GM18907 (cell line): ENCODE measurements around the gene TMEM236.

Experiments used
- ATAC-seq: cut with Tn5 transposase; IDR thresholded peaks from one replicate; pipeline ENCODE4 v1.9.1; 2021; ENCODE audit warnings: mild to moderate bottlenecking, moderate library complexity; ENCODE audit not compliant: unreplicated experiment

TMEM236 gene

DNA sequence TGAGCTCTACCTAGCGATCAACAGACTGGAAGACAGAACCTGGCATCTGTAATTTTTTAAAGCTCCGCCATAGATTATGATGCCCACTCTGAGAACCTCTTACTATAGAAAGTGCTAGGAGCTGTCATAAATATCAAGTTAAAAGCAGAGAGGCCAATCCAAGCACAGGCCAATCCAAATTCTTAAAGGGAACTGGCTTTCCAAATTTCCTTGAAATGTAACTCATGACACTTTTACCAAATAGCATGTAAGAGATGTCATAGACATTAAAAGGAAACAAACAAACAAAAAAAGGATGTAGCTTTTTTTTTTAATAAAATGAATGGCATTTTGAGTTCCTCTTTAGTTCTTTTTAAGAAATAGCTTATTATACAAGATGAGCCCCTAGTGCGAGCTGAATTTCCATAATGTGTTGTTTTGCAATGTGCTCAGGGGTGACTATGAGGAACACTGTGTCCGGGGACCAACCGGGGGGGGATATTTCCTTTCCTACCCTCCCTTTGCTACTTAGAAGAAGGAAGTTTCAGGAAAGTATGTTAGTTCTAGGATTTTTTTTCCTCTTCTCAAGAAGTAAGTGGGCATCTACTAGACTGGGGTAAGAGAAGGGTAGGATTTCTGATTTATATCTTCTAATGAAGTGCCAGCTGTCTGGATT, 33.4 kb downstream of the TMEM236 start:
- no peak for ATAC-seq

DNA sequence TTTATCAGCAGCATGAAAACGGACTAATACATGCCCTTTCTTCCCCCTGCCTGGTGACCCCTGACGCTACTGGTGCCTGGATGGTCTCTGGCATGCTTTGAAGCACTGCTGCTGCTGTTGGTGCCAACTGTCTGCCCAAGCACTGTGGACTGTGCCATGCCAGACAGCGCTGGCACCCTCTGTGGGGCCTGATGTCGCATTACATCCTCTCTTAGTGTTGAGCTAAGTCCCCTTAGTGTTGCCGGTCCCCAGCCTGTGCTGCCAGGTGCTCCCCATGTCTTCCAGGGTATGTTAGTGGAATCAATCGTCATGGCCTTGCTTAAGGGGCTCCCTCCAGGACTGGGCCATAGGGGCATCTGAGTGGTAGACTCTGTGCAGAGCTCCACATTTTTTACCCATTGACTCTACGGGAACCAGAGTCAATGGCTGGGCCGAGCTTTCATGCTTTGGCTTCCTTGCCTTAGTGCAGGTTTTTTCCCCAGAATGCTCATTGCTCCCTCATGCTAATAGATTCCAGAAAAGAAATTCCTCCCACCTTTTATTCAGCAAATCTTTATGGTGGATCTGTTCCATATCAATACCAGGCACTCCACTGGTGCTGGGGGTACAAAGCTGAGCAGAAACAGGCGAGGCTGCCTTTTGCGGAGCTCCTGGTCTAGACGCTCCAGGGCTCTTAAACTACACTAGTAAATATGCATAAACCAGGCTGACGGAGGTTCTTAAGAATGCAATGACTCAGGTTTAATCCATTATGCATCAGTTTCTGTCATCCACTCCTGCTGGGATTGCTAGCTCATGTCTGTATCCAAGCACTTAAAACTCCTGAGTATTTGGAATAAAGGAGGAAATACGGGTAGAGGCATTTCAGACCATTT, 35.3 kb downstream of the TMEM236 start:
- no peak for ATAC-seq

DNA sequence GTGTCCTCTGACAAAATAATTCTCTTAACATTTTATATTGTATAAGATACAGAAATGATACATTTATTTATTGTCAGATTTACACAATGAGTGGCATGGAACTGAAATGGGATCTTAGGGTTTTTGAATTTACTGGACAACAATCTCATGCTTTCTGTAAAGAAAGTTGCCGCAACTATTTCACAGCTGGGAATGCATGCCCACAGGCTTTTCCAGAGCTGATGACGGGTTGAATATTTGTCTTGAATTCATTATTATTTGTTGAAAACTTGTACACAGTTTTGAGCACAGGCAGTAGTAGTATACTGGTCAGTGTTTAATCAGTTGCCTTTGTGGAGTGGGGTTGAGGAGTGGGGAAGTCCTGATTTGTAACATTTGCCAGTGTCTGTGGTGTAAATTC, 36.6 kb downstream of the TMEM236 start:
- peak; percentile 43 for ATAC-seq

DNA sequence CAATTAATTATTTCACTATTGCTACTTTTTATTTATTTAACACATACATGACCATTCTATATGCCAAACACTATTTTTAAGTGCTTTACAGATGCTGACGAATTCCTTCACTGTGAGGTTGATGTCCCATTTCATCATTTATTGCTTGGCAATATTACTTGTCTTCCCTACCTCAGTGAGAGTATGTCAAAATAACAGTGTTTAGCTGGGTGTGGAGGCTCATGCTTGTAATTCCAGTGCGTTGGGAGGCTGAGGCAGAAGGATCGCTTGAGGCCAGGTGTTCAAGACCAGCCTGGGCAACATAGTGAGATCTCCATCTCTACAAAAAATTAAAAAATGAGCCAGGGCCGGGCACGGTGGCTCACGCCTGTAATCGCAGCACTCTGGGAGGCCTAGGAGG, 37.4 kb downstream of the TMEM236 start:
- ATAC-seq: no peak

DNA sequence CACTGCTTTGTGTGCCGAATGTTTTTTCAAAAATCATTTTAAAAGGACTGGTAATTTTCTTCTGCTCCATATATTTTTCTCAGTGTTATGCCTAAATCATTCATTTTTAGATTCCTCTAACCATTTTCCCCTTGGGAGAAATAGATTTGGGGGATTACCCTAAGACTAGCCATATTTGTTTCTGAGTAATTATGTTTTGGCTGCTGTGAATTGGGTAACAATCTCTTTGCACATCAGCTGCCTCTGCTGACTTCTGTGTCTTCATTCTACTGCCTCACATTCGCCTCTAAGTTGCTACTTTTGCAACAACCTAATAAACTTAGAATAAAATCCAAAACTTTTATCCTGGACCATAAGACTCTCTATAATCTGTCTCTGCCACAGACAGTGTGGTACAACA, 38.6 kb downstream of the TMEM236 start:
- no peak for ATAC-seq

DNA sequence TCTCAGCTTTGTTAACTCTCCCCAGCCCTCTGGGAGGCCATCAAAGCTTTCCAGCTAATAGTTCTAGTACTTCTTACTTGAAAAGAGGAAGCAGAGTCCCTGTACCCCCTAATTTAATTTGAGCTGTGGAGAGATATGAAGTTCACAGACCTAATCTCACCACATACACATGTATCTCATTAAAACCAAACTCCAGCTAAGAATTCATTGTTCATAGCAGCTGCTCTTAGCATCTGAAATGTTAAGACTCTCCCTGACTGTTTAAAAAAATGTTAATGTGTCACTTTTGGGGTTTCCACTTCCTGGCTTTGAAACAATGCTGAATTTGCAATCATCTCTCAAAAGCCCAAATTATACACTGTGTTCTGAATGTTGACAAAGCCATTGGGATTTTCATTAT, 41.0 kb downstream of the TMEM236 start:
- no peak for ATAC-seq

DNA sequence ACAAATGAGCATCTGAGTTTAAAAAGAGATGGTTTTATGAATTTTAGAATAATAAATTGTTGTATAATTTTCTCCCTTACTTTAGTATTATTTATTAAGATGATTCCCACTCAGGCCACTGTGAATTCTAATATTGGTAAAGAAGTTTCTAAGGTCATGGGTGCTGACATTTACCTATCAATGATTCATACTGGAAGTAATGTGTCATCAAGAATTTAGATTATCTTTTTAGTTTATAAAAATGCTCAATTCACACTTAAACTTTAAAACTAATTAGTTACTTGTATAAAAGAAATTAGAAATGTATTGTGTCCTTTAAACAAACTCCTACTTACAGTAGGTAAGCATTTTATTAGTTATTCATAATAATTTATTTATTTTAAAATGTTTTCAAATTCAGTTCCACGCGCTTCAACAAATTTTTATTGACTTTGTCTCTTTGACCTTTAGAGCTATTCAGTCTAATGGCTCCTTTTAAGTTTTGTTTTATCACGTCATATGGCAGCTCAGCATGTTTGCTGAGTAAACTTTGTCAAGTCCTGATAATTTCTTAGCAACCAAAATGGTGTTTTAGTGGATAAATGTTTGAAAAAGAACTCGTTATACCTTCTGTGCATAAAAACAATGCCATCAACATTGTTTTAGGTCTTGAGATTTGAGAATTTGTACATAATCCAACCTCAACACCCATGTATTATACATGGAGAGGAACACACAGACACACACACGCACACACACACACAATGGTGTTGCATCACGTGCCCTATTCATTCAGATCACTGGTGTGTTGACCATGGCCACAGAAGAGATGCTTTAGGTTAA, 42.0 kb downstream of the TMEM236 start:
- no peak for ATAC-seq

DNA sequence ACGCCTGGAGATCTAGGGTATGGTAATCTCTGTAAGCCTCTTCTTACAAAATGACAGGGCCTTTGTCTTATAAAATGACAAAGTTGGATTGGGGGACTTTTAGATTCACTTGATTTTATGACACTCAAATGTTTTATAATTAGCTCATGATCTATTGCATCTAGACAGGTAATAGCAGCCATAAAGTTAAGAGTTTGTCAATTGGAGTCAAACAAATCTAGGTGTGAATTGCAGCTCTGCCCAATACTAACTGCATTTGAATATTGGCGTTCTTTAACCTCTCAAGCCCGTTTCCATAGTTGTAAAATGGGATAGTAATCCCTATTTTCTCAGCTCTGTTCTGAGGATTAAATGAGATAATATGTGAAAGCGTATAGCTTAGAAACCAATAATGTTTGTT, 43.1 kb downstream of the TMEM236 start:
- ATAC-seq: no peak

DNA sequence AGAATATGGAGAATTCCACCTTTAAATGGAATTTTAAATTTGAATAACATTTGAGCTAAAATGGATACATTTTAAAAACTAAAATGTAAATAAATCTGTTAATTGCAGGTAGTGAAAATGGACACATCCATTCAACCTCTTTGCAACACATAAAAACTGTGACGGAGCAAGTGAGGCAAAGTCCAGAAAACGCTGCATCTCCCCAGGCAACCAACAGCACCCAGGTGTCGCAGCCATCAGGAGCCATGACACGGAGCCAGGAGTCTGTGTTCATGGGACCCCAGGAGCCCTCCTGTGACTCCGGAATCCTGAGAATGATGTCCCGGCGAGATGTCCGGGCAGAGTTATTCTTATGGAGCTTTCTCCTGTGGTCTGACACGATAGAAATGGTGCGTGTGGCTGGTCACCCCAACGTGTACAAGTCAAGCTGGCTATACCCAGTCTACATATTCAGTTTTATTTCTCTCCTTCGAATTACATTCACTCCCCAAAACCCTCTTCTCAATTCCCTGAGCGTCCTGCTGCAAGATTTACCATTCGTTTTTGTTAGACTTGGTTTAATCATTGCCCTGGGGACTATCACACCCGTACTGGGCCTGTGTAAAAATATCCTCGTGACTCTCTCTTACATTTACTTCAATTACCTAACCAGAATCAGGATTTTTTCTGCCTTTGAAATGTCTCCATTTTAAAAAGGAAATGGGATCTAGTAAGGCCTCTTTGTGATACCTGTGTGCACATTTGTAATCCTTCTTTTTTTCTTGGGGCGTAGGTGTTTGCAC, 44.0 kb downstream of the TMEM236 start:
- ATAC-seq: no peak

DNA sequence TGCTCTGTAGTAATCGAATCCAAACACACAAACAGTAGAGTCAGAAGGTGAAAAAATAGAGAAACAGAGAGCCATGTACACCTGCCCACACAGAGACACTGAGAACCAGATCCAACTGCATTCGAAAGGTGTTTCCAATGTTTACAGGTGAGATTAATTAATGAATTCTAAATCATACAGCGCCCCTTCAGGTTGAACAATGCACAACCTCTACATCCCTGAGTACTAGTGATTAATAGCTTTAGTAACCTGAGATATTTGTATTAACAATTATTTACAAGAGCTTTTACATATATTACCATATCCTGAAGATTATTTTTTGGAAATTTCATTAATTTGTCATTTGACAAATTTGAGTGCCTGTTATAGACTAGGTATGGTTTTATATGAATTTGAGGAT, 49.5 kb downstream of the TMEM236 start:
- no peak for ATAC-seq

DNA sequence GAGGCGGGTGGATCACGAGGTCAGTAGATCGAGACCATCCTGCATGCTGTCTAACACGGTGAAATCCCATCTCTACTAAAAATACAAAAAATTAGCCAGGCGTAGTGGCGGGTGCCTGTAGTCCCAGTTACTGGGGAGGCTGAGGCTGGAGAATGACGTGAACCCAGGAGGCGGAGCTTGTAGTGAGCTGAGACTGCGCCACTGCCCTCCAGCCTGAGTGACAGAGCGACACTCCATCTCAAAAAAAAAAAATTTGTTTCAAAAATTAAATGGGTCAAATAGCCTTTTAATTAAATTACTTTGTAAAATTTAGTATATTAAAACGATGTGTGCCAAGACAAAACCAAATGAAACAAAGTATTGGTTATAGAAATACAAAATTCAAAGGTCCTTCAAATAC, 50.3 kb downstream of the TMEM236 start:
- no peak for ATAC-seq

DNA sequence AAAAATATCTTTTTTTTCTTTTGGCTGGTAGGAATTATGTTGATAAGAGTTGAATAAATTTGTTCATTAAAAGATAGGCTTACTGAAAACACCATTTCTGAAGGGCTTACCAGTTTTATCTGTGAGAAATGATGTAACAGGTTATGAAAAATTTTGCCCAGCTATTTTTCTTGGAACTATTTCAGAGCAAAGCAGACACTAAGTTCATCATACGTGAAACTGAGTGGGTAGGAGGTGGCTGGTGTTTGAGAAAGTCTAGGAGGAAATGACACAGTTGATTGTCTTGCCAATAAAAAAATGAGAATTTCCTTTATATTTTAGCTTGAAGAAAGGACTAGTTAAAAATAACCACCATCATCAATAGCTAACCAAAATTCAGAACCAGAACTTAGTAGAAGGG, 51.0 kb downstream of the TMEM236 start:
- no peak for ATAC-seq

DNA sequence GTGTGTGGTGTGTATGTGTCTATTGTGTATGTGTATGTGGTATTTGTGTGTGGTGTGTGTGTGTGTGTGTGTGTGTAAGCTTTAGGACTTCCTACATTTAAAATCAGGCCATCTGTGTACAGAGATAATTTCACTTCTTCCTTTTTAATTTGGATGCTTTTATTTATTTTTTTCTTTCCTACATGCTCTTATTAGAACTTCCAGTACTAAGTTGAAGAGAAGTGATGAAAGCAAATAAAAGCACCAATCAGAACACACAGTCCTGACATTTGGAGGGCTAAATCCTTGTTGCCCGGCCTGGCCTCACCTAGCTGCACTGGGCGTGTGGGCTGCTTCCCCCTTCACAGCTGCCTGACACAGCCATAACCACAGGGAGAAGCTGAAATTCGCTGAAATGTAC, 53.3 kb downstream of the TMEM236 start:
- peak; percentile 20 for ATAC-seq

DNA sequence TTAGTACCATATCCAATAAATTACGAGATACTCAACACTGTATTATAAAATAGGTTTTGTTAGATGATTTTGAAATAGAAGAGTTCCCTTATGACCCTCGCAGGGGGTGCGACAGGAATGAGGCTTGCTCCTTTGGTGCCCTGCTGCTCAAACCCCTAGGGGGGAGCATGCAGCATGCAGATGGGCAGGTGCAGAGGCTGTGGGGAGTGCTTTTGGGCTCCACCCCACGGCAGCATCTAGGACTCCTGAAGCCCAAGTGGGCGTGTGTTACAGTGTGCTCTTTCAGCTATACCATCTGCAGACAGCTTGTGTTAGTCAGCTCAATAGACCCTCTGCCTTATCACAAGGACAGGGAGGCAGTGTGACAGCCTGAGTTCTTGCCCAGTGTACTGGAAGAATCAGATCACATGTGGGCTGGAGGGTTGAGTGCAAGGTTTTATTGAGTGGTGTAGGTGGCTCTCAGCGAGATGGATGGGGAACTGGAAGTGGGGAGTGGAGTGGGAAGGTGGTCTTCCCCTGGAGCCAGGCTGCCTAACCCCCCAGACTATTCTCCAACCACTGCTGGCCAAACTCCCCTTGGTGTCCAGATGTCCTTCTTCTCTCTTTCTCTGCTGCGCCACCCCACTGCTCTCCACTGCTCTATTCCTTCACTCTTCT, 54.0 kb downstream of the TMEM236 start:
- ATAC-seq: peak; percentile 93

DNA sequence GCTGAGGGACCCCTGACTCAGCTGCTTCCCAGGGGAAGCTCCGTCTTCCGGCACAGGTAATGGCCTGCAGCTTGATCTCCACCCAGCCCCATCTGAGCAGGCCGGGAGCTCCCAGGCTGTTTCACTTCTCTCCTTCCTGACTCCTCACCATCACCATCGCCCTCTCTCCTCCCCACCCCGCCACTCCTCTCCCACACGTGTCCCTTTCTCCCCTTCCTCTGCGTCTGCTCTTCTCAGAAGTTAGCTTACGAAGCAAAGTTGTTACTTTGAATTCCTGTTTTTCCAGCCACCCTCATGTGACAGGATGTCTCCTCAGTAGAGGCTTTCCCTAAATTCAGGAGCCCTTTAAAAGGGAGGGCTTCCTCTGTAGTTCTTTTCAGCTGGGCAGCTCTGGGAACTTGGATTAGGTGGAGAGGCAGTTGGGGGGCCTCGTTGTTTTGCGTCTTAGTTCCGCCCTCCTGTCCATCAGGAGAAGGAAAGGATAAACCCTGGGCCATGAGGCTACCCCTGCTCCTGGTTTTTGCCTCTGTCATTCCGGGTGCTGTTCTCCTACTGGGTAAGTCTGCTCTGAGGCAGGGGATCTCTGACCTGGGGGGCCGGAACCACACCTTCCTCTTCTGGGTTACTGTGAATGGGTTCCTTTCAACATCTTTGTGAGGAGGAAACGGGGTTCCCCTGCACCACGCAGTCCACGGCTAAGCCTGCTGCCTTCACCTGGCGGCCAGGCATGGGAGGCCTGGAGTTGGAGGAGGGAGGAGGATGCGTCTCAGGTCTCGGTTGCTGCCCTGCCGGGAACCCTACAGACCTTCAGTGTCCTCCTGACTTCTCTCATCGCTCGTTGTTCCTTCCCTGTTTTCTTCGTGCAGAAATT, 57.2 kb downstream of the TMEM236 start, which contains the start of gene MRC1:
TSS of gene MRC1 (plus strand) at position 378 of the 871 bp plus-strand sequence. CDS start at position 496, 118 bp downstream.
- no peak for ATAC-seq

DNA sequence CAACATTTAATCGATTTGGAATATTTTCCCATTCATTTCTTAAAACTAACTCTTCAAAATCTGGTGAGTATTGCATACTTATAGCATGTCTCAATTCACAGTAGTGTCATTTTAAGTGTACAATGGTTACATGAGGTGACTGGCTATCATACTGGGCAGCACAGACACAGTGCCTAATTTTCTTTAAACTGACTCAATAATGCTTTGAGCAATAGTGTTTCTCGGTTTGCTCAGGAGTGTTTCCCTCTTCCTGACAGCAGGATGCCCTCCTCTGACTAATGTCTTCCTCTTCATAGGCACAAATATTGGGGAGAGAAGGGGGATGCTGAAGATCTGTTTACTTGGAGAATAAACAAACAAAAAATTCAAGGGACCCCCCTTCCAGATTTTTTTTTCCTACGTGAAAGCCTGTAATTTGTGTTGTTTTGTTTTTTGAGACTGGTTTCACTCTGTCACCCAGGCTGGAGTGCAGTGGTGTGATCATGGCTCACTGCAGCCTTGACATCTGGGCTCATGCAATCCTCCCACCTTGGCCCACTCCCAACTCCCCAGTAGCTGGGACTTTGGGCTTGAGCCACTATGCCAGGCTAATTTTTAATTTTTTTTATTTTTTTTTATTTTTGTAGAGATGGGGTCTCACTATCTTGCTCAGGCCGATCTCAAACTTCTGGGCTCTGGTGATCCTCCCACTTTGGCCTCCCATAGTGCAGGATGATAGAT, 59.3 kb downstream of the TMEM236 start:
- ATAC-seq: no peak

DNA sequence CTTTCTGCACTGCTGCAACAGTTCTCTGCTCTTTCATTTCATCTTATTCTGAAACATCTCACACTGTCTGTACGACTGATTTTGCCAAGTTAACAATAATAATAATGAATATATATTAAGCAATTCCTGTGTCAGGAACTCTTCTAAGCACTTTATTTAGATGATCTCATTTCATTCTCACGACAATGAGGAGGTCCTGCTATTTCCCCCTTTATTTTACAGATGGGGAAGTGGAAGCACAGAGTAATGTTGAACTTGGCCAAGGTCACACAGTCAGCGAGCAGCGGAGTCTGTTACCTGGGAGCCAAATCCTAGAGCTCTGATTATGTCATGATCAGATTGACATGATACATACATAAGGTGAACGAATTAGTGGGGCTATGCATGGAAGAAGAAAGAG, 63.0 kb downstream of the TMEM236 start:
- ATAC-seq: no peak

DNA sequence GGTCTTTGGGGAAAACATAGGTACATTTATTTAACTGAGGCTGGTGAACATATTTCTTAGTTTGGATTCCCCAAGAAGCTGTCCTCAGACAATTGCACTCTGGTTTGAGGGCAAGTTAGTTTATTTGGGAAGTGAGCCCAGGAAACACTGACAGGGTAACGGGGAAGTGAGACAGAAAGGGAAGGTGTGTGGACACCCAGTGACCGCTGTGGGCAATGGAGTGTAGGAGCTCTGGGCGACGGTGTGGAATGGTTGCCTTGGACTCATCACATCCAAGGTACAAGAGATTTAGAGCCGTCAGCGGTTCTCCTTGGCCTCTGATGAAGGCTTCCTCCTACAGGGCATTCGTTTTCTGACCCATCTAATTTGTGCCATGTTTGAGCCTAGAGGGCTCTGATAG, 64.2 kb downstream of the TMEM236 start:
- no peak for ATAC-seq

DNA sequence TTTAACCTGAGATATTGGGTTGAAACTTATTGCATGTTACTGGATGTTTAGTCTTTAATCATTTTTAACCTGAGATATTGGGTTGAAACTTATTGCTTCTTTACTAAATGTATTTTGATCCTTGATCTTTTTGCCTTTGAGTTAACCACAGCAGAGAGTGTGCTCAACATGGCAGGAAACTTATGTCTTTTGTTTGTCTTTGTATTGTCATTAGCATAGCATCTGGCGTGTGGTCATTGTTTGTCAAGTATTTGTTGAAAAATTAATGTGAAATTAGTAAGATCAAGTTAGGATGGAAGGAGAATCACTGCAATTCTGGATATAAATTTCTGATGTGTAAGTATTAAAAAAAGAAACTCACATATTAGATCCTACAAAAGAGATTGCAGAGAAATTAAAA, 65.3 kb downstream of the TMEM236 start:
- ATAC-seq: no peak
